NB4 (cell line): ENCODE data around the gene AOPEP.
"Not testable (repeated sequence)": the region's sequence is repeated elsewhere in the genome, so short reads cannot be mapped to it uniquely, and the experiment has no call there.

Source experiments
- DNase-seq: peaks from one replicate; pipeline ENCODE4 v3.0.0; 2010; ENCODE audit warnings: low read depth
- H3K4me3 ChIP-seq: one replicate; pipeline ENCODE4 v1.5.1; 2011; ENCODE audit warnings: mild to moderate bottlenecking, low read depth, low read length, moderate library complexity
- MYC ChIP-seq: IDR thresholded peaks from 2 replicates; pipeline ENCODE4 v1.6.1; 2011; ENCODE audit warnings: low read depth, low read length
- POLR2A ChIP-seq: IDR thresholded peaks from 2 replicates; pipeline ENCODE4 v1.6.1; 2011; ENCODE audit warnings: mild to moderate bottlenecking; ENCODE audit not compliant: insufficient read length; ENCODE audit errors: extremely low read depth
- TF ChIP-seq, protein P1 (sequence below): IDR thresholded peaks from 2 replicates; pipeline ENCODE4 v1.6.1; 2011; ENCODE audit warnings: low read depth, low read length
- TF ChIP-seq, protein P2 (sequence below): IDR thresholded peaks from one replicate; pipeline ENCODE4 v1.5.1; 2012; ENCODE audit warnings: low read depth, low read length

The AOPEP gene

GRCh38 chr9:94829380-94830070, 103.0 kb downstream of the AOPEP start:
- no peak for DNase-seq
- TF ChIP-seq, protein P1, sequence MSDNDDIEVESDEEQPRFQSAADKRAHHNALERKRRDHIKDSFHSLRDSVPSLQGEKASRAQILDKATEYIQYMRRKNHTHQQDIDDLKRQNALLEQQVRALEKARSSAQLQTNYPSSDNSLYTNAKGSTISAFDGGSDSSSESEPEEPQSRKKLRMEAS = no peak
- TF ChIP-seq MYC (no peak), POLR2A (no peak)
- TF ChIP-seq, protein P2, sequence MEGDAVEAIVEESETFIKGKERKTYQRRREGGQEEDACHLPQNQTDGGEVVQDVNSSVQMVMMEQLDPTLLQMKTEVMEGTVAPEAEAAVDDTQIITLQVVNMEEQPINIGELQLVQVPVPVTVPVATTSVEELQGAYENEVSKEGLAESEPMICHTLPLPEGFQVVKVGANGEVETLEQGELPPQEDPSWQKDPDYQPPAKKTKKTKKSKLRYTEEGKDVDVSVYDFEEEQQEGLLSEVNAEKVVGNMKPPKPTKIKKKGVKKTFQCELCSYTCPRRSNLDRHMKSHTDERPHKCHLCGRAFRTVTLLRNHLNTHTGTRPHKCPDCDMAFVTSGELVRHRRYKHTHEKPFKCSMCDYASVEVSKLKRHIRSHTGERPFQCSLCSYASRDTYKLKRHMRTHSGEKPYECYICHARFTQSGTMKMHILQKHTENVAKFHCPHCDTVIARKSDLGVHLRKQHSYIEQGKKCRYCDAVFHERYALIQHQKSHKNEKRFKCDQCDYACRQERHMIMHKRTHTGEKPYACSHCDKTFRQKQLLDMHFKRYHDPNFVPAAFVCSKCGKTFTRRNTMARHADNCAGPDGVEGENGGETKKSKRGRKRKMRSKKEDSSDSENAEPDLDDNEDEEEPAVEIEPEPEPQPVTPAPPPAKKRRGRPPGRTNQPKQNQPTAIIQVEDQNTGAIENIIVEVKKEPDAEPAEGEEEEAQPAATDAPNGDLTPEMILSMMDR = no peak

GRCh38 chr9:94830071-94830604, 103.6 kb downstream of the AOPEP start:
- not testable (repeated sequence) for DNase-seq, H3K4me3 ChIP-seq

More at GRCh38 chr9:94829380-94830070, 103.0 kb downstream of the AOPEP start:
- no peak overlapping the region for H3K4me3 ChIP-seq

GRCh38 chr9:94833802-94834201, 107.3 kb downstream of the AOPEP start:
- DNase-seq = no peak
- TF ChIP-seq, protein P2 = no peak
- TF ChIP-seq, protein P1 = no peak
- no peak for TF ChIP-seq MYC
- TF ChIP-seq POLR2A = no peak

DNA sequence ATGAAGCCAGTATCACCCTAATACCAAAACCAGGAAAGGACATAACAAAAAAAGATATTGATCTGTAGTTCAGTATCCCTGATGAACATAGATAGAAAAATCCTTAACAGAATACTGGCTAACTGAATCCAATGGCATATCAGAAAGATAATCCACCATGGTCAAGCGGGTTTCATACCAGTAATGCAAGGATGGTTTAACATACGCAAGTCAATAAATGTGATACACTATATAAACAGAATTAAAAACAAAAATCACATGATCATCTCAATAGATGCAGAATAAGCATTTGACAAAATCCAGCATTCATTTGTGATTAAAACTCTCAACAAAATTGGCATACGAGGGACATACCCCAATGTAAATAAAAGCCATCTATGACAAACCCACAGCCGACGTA, 110.9 kb downstream of the AOPEP start:
- H3K4me3 ChIP-seq = no peak overlapping the region
- DNase-seq = no peak
- TF ChIP-seq POLR2A (no peak), MYC (no peak)
- TF ChIP-seq, protein P2 = no peak

More at GRCh38 chr9:94833802-94834201, 107.3 kb downstream of the AOPEP start:
- no peak overlapping the region for H3K4me3 ChIP-seq

- no peak for TF ChIP-seq POLR2A
- no peak for TF ChIP-seq MYC
- TF ChIP-seq, protein P2 = no peak
- TF ChIP-seq, protein P1 = no peak
- no peak for DNase-seq
- H3K4me3 ChIP-seq = no peak overlapping the region
These were observed 112.9 kb downstream of the AOPEP start for GRCh38 chr9:94839398-94839797.

GRCh38 chr9:94840738-94841137, 114.2 kb downstream of the AOPEP start:
- DNase-seq = no peak
- H3K4me3 ChIP-seq = no peak overlapping the region
- TF ChIP-seq, protein P2 = no peak
